ENCODE measurements around the gene PRR18.
"Not testable (repeated sequence)": the region's sequence is repeated elsewhere in the genome, so short reads cannot be mapped to it uniquely, and the experiment has no call there.

PRR18 gene

DNA sequence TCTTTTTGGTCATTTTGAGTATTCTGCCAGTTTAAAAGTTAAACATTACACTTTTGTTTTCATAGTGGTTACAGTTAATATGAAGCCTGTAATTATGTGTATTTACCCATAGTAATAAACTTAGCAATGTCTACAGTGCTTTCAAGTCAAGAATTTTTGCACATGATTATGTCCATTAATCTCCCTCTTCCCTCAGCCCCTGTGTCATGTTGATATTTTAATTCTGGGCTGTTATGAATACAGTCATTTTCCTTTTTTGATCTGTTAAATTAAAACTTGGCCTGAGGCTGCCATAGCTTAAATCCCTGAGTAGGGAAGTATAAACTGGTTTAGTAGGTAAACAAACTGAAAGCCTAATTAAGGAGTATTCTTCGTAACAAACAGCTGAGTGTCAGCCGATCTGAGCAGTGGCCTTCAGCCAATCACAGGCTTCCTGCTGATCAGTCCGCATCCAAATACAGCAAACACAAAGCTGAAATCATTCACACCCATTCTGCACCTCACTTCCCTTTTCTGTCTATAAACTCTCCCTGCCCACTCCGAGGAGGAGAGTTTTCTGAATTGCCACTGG lies 43.6 kb upstream of the PRR18 start:
- DNase-seq (ENCODE audit: low read depth) = no peak
- TF ChIP-seq, protein P1, sequence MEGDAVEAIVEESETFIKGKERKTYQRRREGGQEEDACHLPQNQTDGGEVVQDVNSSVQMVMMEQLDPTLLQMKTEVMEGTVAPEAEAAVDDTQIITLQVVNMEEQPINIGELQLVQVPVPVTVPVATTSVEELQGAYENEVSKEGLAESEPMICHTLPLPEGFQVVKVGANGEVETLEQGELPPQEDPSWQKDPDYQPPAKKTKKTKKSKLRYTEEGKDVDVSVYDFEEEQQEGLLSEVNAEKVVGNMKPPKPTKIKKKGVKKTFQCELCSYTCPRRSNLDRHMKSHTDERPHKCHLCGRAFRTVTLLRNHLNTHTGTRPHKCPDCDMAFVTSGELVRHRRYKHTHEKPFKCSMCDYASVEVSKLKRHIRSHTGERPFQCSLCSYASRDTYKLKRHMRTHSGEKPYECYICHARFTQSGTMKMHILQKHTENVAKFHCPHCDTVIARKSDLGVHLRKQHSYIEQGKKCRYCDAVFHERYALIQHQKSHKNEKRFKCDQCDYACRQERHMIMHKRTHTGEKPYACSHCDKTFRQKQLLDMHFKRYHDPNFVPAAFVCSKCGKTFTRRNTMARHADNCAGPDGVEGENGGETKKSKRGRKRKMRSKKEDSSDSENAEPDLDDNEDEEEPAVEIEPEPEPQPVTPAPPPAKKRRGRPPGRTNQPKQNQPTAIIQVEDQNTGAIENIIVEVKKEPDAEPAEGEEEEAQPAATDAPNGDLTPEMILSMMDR (IDR thresholded peaks at IDR 0.05; ENCODE audit: control insufficient read depth, insufficient read depth, low read depth, low read length, missing control alignments) = no peak
- no peak overlapping the region for H3K4me3 ChIP-seq (ENCODE audit: control insufficient read depth, low read depth, low read length)

- H3K4me3 ChIP-seq (ENCODE audit: control insufficient read depth, low read depth, low read length) = no peak overlapping the region
- TF ChIP-seq, protein P1 (IDR thresholded peaks at IDR 0.05; ENCODE audit: control insufficient read depth, insufficient read depth, low read depth, low read length, missing control alignments) = no peak
- no peak for DNase-seq (ENCODE audit: low read depth)
Measured at GRCh38 chr6:166348305-166348949, 40.2 kb upstream of the PRR18 start.

- DNase-seq (ENCODE audit: low read depth) = no peak
- TF ChIP-seq, protein P1 (IDR thresholded peaks at IDR 0.05; ENCODE audit: control insufficient read depth, insufficient read depth, low read depth, low read length, missing control alignments) = no peak
- H3K4me3 ChIP-seq (ENCODE audit: control insufficient read depth, low read depth, low read length) = no peak overlapping the region
Measured at GRCh38 chr6:166346965-166347364, 38.8 kb upstream of the PRR18 start.

DNA sequence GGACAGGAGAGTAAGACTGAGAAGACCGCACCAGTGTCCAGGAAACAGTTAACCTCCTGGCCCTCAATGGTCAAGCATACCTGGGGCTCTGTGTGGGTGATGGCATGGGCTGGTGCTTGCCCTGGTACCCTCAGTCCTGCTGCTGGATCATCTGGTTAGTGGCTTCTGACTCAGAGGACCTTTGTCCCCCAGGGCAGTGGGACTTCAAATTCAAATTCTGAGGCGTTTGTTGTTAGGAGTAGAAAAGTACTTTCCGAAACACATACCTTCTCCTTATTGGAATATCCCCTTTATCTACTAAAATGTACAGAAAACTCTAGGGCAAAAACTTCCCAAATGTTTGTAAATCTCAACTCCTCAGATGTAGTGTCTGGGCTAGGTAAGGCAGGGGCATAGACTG lies 38.3 kb upstream of the PRR18 start:
- TF ChIP-seq, protein P1 (IDR thresholded peaks at IDR 0.05; ENCODE audit: control insufficient read depth, insufficient read depth, low read depth, low read length, missing control alignments) = no peak
- no peak for DNase-seq (ENCODE audit: low read depth)
- H3K4me3 ChIP-seq (ENCODE audit: control insufficient read depth, low read depth, low read length) = no peak overlapping the region

DNA sequence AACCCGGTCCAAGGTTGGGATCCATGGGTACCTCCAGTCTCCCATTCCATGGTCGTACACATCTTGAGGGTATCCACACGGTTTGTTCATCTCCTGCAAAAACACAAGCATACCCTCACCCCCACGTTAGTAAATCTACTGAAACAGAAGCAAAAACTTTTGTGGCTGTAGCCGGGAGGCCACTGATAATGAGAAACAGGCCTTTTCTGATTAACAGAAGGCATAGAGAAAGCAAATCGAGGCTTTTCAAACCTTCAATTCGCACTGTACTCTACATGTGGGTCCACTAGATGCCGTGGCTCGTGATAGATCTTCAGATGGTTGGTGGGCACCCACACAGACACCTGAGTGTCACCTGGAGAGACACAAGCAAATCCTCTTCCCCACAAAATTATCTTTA lies 37.5 kb upstream of the PRR18 start:
- H3K4me3 ChIP-seq (ENCODE audit: control insufficient read depth, low read depth, low read length); DNase-seq (ENCODE audit: low read depth): not testable (repeated sequence)

- not testable (repeated sequence) for DNase-seq (ENCODE audit: low read depth); H3K4me3 ChIP-seq (ENCODE audit: control insufficient read depth, low read depth, low read length)
Measured at GRCh38 chr6:166344921-166345320, 36.7 kb upstream of the PRR18 start.

- no peak overlapping the region for H3K4me3 ChIP-seq (ENCODE audit: control insufficient read depth, low read depth, low read length)
- DNase-seq (ENCODE audit: low read depth) = no peak
- TF ChIP-seq, protein P1 (IDR thresholded peaks at IDR 0.05; ENCODE audit: control insufficient read depth, insufficient read depth, low read depth, low read length, missing control alignments) = no peak
Measured at GRCh38 chr6:166344240-166344639, 36.0 kb upstream of the PRR18 start.

DNA sequence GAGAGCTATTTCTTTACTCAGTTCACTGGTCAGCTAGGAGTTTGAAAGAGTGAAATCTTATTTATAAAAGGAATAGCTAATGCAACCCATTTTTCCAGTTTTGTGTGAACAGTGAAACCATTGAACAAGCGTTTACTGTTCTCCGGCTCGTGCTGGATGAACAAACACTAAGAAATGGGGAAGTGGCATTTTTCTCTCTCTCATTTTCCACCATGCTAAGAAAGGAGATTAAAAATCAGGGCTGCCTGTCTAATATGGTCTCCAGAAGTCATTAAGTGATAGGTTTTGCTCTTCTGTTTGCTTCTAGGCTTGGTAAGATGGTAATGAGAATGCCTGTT lies 34.9 kb upstream of the PRR18 start:
- H3K4me3 ChIP-seq (ENCODE audit: control insufficient read depth, low read depth, low read length) = peak overlapping the region; percentile 95
- DNase-seq (ENCODE audit: low read depth) = no peak
- TF ChIP-seq, protein P1 (IDR thresholded peaks at IDR 0.05; ENCODE audit: control insufficient read depth, insufficient read depth, low read depth, low read length, missing control alignments) = no peak

Measured in AG09309 (cell line).